Skin of body (tissue), 2 donors: ENCODE measurements around the gene SNX30. TPM values are rescaled to one million over a fixed set of nuclear protein-coding genes. Genes with fewer than 3 reads are reported as not detected.

Experiments
- DNase-seq: peaks from one replicate; lab custom pipeline; 2025; lab: John Stamatoyannopoulos, UW
- total RNA-seq: library from RNA; depleted of rRNA; stranded (reverse); fragments of >200 nt; gene quantifications from one replicate; pipeline ENCODE4 v1.2.3, GENCODE V29; 2014

The SNX30 gene
- total RNA-seq, 1 donor from 2014 or later: 13.3 TPM

- no peak for DNase-seq
These were observed 103.5 kb downstream of the SNX30 start for GRCh38 chr9:112853882-112854585.

DNA sequence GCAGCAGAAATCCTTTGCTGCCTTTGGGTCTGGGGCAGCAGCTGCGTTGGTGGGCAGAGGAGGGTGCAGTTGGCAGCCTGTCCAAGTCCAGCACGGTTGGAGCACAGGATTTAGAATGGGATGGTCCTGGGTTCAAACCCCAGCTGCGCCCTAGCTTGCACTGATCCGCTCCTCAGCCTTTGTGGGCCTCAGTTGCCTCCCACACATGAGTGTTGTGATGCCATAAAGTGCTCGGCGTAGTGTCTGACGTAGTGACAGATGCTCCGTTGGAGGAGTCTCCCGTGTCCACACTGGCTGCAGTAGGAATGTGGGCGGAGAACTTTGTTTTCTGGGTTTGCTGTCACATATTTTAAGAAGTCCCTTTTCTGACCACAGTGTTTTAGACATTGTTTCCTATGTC lies 104.1 kb downstream of the SNX30 start:
- DNase-seq: no peak

GRCh38 chr9:112856200-112856599 lies 105.6 kb downstream of the SNX30 start:
- no peak for DNase-seq

DNA sequence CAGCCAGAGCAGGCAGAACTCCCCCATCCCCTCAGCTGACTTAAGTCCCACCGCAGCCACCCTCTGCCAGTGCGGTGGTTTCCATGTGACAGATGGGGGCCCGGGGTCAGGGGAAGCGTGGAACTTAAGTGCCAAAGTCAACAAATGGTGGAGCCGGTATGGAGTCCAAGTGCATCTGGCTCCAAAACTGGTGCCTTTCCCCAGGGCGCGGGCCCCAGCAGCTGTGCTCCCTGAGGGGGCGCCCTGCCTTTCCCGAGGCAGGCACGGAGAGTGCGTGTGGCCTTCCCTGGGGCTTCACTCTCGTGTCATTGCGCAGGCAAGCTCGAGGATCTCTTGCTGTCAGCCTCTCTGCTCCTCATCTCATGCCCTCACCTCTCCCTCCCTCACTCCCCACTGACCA lies 106.3 kb downstream of the SNX30 start:
- DNase-seq: no peak

DNA sequence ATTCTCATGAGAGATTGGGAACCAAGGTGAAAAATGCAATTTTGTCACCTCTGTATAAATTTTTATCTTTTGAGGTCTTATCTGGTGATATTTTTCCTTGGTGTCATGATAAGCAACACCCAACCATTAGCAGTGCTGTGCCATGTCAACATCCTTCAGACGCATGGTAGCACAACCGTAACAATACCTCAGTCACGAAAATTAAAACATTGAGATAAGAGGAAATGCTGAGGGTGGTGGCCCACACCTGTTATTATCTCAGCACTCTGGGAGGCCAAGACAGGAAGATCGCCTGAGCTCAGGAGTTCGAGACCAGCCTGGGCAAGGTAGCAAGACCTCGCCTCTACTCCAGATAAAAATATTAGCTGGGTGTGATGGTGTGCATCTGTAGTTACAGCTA lies 107.4 kb downstream of the SNX30 start:
- DNase-seq: no peak

DNA sequence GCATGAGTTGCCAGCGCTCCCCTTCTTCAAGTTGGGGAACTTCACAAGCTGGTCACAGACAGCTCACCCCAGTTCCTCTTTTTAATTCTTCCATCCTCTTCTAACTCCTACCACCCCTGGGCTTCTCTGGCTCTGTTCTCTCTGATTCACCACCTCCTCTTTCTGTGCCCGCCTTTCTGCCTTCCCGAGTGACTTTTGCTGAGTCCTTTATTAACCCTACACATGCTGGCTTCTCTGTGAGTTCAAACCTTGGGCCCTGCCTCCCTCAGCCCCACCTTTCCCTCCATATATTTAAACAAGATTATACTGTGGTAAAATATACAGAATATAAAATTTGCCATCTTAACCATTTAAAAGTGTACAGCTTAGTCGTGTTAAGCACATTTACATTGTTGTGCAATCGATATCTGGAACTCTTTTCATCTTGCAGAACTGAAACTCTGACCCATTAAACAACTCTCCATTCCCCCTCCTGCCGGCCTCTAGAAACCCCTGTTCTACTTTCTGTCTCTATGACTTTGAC lies 108.1 kb downstream of the SNX30 start:
- no peak for DNase-seq

DNA sequence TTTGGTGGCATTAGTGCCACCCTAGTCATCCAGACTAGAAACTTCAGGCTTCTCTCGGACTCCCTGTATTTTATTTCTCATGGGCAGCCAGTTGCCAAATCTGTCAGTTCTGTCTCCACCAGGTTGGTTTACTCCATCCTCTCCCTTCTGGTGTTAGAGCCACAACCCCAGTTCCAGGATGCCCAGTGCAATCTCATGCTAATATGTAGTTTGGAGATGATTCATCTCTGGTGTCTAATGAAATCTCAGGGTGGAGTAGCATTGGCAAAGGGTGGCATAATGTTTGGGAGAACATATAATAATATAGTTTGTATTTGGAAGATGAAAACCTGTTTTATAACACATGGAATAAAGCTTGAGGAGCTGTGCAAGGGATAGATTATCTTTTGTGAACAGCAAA lies 109.9 kb downstream of the SNX30 start:
- no peak for DNase-seq

GRCh38 chr9:112861155-112861554 lies 110.6 kb downstream of the SNX30 start:
- DNase-seq: no peak

GRCh38 chr9:112861638-112862555 lies 111.3 kb downstream of the SNX30 start:
- DNase-seq: no peak

DNA sequence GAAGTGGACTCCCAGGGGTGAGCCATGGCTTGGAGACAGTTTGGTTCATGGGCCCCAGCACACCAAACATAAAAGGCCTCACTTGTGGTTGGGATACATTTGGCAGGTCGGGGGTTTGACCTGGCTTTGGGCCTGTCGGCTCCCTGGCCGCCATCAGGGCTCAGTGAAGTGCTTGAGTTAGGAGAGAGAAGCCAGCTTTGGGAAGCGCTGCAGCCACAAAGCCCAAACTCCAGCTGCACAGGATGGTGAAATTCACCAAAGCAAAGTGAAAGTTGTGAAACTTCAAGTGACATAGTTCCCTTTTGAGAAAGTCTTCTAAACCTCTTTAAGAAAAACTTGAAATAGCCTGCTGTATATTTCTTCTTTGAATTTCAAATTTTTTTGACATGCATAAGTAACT lies 112.7 kb downstream of the SNX30 start:
- DNase-seq: no peak

DNA sequence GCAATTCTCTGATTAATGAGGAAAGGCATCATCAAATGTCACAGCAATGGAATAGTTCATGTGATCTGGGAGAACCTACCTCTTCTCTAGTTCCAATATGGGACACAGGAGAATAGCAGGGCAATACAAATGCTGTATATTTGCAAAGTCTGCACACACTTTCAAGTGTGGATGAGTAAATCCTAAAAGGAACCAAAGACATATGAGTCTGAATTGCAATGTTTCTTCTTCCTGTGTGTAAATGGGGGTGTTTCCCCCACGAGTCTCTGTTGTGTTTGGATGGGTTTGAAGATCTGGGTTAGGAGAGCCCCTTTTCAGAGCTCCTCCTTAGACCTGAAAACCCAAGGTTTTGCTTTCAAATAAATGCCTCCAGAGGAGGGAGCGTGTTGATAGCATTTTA lies 113.2 kb downstream of the SNX30 start:
- DNase-seq: no peak

DNA sequence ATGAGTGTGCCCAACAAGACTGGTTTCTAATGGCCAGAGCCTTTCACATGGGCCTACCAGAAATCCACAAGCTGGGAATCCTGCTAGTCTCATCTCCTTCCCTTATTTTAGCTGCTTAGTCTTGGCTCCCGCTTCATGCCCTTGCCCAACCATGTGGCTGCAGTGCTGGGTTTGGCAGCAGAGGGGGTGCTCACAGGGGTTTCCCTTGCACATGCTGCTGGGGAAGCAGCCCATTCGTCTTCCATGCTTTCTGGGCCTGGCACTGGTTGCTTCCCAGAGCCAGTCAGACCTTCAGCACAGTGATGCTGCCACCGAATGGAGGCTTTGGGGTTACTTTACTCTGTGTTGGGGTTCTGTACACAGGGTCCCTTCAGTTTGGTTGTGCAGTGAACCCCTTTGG lies 113.8 kb downstream of the SNX30 start:
- DNase-seq: no peak

GRCh38 chr9:112864982-112865381 lies 114.4 kb downstream of the SNX30 start:
- no peak for DNase-seq

DNA sequence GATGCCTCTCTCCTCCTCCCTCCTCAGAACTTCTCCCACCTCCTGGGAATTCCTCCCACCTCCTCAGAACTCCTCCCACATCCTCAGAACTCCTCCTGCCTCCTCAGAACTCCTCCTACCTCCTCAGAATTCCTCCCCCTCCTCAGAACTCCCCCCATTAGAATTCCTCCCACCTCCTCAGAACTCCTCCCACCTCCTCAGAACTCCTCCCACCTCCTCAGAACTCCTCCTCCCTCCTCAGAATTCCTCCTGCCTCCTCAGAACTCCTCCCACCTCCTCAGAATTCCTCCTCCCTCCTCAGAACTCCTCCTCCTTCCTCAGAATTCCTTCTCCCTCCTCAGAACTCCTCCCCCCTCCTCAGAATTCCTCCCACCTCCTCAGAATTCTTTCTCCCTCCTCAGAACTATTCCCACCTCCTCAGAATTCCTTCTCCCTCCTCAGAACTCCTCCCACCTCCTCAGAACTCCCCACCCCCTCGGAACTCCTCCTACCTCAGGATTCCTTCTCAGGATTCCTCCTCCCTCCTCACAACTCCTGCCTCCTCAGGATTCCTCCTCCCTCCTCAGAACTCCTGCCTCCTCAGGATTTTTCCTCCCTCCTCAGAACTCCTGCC lies 116.2 kb downstream of the SNX30 start:
- DNase-seq: no peak

DNA sequence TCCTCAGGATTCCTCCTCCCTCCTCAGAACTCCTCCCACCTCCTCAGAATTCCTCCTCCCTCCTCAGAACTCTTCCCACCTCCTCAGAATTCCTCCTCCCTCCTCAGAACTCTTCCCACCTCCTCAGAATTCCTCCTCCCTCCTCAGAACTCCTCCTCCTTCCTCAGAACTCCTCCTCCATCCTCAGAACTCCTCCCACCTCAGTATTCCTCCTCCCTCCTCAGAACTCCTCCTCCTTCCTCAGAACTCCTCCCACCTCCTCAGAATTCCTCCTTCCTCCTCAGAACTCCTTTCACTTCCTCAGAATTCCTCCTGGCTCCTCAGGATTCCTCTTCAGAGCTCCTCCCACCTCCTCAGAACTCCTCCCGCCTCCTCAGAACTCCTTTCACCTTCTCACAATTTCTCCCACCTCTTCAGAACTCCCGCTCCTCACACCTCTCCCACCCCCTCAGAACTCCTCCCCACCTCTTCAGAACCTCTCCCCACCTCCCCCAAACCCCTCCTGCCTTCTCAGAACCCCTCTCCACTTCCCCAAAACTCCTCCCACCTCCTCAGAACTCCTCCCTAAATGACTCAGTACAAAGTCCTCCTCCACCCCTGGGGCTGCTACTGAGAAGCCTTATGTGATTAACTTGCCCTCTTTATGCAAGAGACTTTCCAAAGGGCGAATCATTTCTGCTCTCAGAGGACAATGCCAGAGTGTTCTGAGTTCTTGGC lies 116.9 kb downstream of the SNX30 start:
- DNase-seq: no peak

- DNase-seq: no peak
These were observed 117.9 kb downstream of the SNX30 start for GRCh38 chr9:112868461-112868860.

DNA sequence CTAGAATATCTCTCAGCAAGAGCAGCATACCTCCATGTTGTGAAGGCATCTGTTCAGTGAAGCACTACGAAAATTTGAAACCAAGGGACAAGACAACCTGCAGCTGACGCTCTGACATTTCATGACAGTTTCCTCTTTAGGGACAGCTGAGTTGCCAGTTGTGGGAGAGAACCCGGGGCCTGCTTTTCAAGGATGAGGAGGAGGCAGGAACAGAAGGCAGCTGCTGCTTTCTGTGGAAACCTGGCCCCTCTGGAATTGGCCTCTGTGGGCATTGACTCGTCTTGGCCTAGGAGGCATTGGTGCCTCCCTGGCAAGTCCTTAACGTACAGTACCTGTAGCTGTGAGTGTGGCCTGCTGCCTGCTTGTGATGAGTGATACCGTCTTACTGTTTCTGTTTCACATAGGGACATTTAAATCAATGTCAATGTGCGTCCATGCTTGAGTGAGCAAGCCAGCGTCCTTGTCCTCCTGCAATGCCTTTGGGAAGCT lies 118.5 kb downstream of the SNX30 start:
- no peak for DNase-seq

DNA sequence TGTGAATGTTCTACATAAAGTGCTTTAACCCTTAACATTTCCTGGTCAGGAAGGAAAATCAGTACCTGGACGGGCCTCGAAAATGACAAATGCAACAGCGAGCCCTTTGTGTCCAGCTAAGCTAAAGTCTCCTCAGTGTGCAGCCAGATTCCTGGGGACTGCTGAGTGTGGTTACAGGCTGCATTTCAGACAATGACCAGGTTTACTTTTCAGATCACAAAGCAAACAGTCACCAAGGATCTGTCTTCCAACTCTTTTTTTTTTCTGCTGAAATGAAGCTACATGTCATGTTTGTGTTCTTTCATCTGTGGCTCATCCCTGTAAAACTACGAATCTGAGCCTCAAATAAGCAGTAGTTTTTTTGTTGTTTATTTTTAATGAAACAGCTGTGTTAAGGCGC lies 119.4 kb downstream of the SNX30 start:
- DNase-seq: no peak

- no peak for DNase-seq
These were observed 120.0 kb downstream of the SNX30 start for GRCh38 chr9:112870556-112870955.

DNA sequence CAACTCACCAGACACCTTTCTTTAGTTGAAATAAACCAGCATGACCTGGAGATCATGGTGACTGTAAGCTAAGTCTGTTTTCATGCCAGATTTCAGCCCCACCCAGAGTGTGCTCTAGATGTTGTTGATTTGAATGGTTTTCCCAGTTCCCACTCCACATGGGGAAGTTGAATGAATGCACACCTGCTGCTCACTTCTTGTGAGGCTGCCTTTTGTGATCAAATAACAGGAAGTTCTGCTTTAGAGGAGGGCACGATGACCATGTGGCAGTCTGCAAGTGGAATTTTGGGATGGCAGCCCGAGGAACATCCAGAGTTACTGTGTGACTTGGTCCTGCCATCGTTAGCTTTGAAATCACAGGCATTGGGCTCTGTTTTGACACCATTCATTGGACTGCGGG lies 121.5 kb downstream of the SNX30 start:
- DNase-seq: no peak

DNA sequence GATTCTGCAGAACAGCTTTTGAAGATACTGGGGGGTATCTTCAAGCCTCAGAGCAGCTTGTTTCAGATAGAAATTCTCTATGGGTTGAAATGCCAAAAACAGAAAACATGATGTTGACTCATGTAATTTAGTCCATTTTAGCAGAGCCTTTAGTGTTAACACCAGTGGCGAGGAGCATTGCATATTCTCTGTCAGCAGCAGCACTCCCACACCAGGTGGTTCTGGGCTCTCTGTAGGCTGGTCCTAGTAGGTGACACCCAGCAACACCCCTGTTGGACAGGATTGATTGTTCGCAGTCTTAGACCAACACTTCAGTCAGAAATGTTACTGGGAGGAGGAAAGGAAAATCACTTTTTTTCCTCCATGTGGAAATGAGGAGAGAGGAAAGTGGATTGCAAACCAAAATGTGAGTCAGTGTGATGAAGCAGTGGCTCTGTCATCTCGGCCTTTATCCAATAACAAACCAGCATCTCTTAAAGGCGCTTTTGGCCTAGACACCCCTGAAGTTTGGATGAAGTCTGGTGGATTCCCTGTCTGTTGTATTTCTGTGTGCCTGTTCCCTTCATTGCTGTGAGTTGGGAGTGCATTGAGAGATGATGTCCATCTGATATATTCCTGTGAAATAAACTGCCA lies 123.3 kb downstream of the SNX30 start:
- no peak for DNase-seq
